HEK293 (cell line): ENCODE measurements around the gene SLC33A1.
"Not testable (repeated sequence)": the region's sequence is repeated elsewhere in the genome, so short reads cannot be mapped to it uniquely, and the experiment has no call there.

Experiments
- CTCF ChIA-PET: fragments of 350-600 bp; formaldehyde crosslinking; extraction: SDS; loops from one replicate; lab custom pipeline; 2021; ENCODE audit warnings: antibody characterized with exemption; lab: Yijun Ruan, JAX
- POLR2A ChIA-PET: fragments of 300-600 bp; formaldehyde crosslinking; extraction: SDS; loops from one replicate; lab custom pipeline; 2020; ENCODE audit warnings: antibody characterized with exemption, inconsistent platforms; lab: Yijun Ruan, JAX
- H3K27ac ChIP-seq: fragments of 200-500 bp; sonication (Bioruptor generic); 2 replicates; pipeline ENCODE4 v1.5.1; 2014; ENCODE audit warnings: low read depth, low read length, control low read depth, inconsistent platforms; ENCODE audit errors: extremely low read depth
- H3K36me3 ChIP-seq, 2 experiments: fragments of 200-500 bp in 1 of 2; sonication (Bioruptor generic) in 1 of 2; 1 replicate in 1 of 2; 2 replicates in 1 of 2; pipeline ENCODE4 v1.5.1; 2014 to 2017; ENCODE audit warnings: inconsistent platforms in 2 of 2, low read length in 2 of 2; ENCODE audit not compliant: control insufficient read depth in 2 of 2, insufficient read depth in 1 of 2
- H3K4me1 ChIP-seq: fragments of 200-500 bp; sonication (Bioruptor generic); 2 replicates; pipeline ENCODE4 v1.5.1; 2014; ENCODE audit warnings: mild to moderate bottlenecking, low read length, inconsistent platforms; ENCODE audit not compliant: control insufficient read depth, insufficient read depth
- H3K4me3 ChIP-seq: 2 replicates; pipeline ENCODE4 v1.5.1; 2011; ENCODE audit warnings: low read depth, mild to moderate bottlenecking, control low read depth, low read length, moderate library complexity
- H3K9me3 ChIP-seq: fragments of 200-500 bp; sonication (Bioruptor generic); 2 replicates; pipeline ENCODE4 v1.5.1; 2014; ENCODE audit warnings: low read depth, low read length, inconsistent platforms; ENCODE audit not compliant: control insufficient read depth, insufficient read depth
- BCL11A ChIP-seq: fragments of 450-650 bp; formaldehyde crosslinking; IDR thresholded peaks from 2 replicates; pipeline ENCODE4 v1.5.1; 2016; ENCODE audit warnings: low read depth, missing biosample characterization, missing genetic modification characterization
- BCL11B ChIP-seq: fragments of 450-650 bp; formaldehyde crosslinking; IDR thresholded peaks from 2 replicates; pipeline ENCODE4 v1.5.1; 2016; ENCODE audit warnings: low read depth, missing biosample characterization, missing genetic modification characterization
- FEZF1 ChIP-seq: fragments of 450-650 bp; formaldehyde crosslinking; IDR thresholded peaks from 2 replicates; pipeline ENCODE4 v1.5.1; 2016; ENCODE audit warnings: missing biosample characterization, missing genetic modification characterization
- GLI4 ChIP-seq: fragments of 450-650 bp; formaldehyde crosslinking; IDR thresholded peaks from 2 replicates; pipeline ENCODE4 v1.5.1; 2016; ENCODE audit warnings: missing biosample characterization, missing genetic modification characterization
- KLF10 ChIP-seq: fragments of 450-650 bp; IDR thresholded peaks from 2 replicates; pipeline ENCODE4 v1.5.1; 2018; ENCODE audit warnings: missing biosample characterization, mild to moderate bottlenecking, missing genetic modification characterization
- SETDB1 ChIP-seq: IDR thresholded peaks from one replicate; pipeline ENCODE4 v1.6.1; 2017; ENCODE audit warnings: mild to moderate bottlenecking, low read length, moderate library complexity, mixed read lengths; ENCODE audit not compliant: insufficient read length
- WT1 ChIP-seq: fragments of 450-650 bp; formaldehyde crosslinking; IDR thresholded peaks from 2 replicates; pipeline ENCODE4 v1.5.1; 2016; ENCODE audit warnings: missing biosample characterization, missing genetic modification characterization
- YY2 ChIP-seq: fragments of 450-650 bp; formaldehyde crosslinking; IDR thresholded peaks from 2 replicates; pipeline ENCODE4 v1.5.1; 2016; ENCODE audit warnings: missing biosample characterization, missing genetic modification characterization
- ZBTB7A ChIP-seq: fragments of 450-650 bp; formaldehyde crosslinking; IDR thresholded peaks from 2 replicates; pipeline ENCODE4 v1.5.1; 2016; ENCODE audit warnings: low read depth, missing biosample characterization, missing genetic modification characterization
- ZBTB8A ChIP-seq: fragments of 450-650 bp; formaldehyde crosslinking; IDR thresholded peaks from 2 replicates; pipeline ENCODE4 v1.5.1; 2016; ENCODE audit warnings: missing biosample characterization, missing genetic modification characterization
- ZEB2 ChIP-seq: fragments of 450-650 bp; formaldehyde crosslinking; IDR thresholded peaks from 2 replicates; pipeline ENCODE4 v1.5.1; 2016; ENCODE audit warnings: missing biosample characterization, missing genetic modification characterization
- ZNF239 ChIP-seq: fragments of 450-650 bp; formaldehyde crosslinking; IDR thresholded peaks from 2 replicates; pipeline ENCODE4 v1.5.1; 2016; ENCODE audit warnings: missing biosample characterization, missing genetic modification characterization
- ZNF404 ChIP-seq: fragments of 450-650 bp; formaldehyde crosslinking; IDR thresholded peaks from 2 replicates; pipeline ENCODE4 v1.5.1; 2017; ENCODE audit warnings: missing biosample characterization, missing genetic modification characterization
- ZNF530 ChIP-seq: fragments of 450-650 bp; formaldehyde crosslinking; IDR thresholded peaks from 2 replicates; pipeline ENCODE4 v1.5.1; 2016; ENCODE audit warnings: low read depth, missing biosample characterization, missing genetic modification characterization
- ZNF548 ChIP-seq: fragments of 450-650 bp; formaldehyde crosslinking; IDR thresholded peaks from 2 replicates; pipeline ENCODE4 v1.5.1; 2016; ENCODE audit warnings: missing biosample characterization, missing genetic modification characterization
- ZNF571 ChIP-seq: fragments of 450-650 bp; formaldehyde crosslinking; IDR thresholded peaks from 2 replicates; pipeline ENCODE4 v1.5.0; 2017; ENCODE audit warnings: missing biosample characterization, missing genetic modification characterization
- ZNF664 ChIP-seq: fragments of 450-650 bp; formaldehyde crosslinking; IDR thresholded peaks from 2 replicates; pipeline ENCODE4 v1.5.1; 2016; ENCODE audit warnings: missing biosample characterization, missing genetic modification characterization

The SLC33A1 gene

GRCh38 chr3:155847993-155848392, 6.2 kb downstream of the SLC33A1 start:
- Histone ChIP-seq H3K36me3 (peaks cover 0 to 12% of the 10 kb centered on the region in 2 experiments; a peak in 2 of 3 replicates), H3K9me3 (no peaks in the 10 kb centered on the region), H3K4me1 (no peaks in the 10 kb centered on the region), H3K27ac (no peak overlapping the region), H3K4me3 (no peak overlapping the region)
- CTCF ChIA-PET = no interaction called here
- POLR2A ChIA-PET = no interaction called here
- TF ChIP-seq ZBTB8A (tag by site-specific recombination) = no peak

GRCh38 chr3:155846119-155846518, 8.1 kb downstream of the SLC33A1 start:
- H3K4me3 ChIP-seq = no peak overlapping the region
- POLR2A ChIA-PET = interaction anchor here (0.7 kb wide), 1 partner anchor 102 kb away, joined by 4 read pairs; no protein-coding TSS in a partner anchor
- CTCF ChIA-PET = interaction anchor here (1.1 kb wide), 1 partner anchor 40 kb away, joined by 5 read pairs; the partner anchor contains the start of gene C3orf33
- TF ChIP-seq ZNF239 (tag by site-specific recombination) (no peak), ZNF664 (tag by site-specific recombination) (0 out of 2 replicates have a peak, but pooled peaks have one; percentile 29), ZNF530 (tag by site-specific recombination) (no peak)
- TF ChIP-seq, all 188 proteins: peak for 1
- H3K4me1 ChIP-seq = no peaks in the 10 kb centered on the region
- no peak overlapping the region for H3K27ac ChIP-seq
- peaks cover 0 to 8% of the 10 kb centered on the region in 2 experiments; a peak in 2 of 3 replicates for H3K36me3 ChIP-seq
- H3K9me3 ChIP-seq = no peaks in the 10 kb centered on the region

GRCh38 chr3:155843569-155843968, 10.7 kb downstream of the SLC33A1 start:
- Histone ChIP-seq H3K4me1 (no peaks in the 10 kb centered on the region), H3K36me3 (peaks cover 0 to 6% of the 10 kb centered on the region in 2 experiments; a peak in 2 of 3 replicates), H3K4me3 (no peak overlapping the region), H3K27ac (no peak overlapping the region), H3K9me3 (no peaks in the 10 kb centered on the region)
- CTCF ChIA-PET = no interaction called here
- POLR2A ChIA-PET = interaction anchor here (2.0 kb wide), 1 partner anchor 10 kb away, joined by 9 read pairs; the partner anchor contains the start of gene SLC33A1
- TF ChIP-seq ZNF548 (tag by site-specific recombination) (no peak), FEZF1 (no peak), ZEB2 (no peak), BCL11B (tag by site-specific recombination) (no peak)
- TF ChIP-seq, all 188 proteins: peak for 0

- ChIA-PET POLR2A (no interaction called here), CTCF (interaction anchor here (0.6 to 1.1 kb wide), 4 partner anchors 30 to 1035 kb away, joined by 3 to 7 read pairs (median 4); partner anchors contain the start of gene C3orf33)
- peaks cover 0 to 8% of the 10 kb centered on the region in 2 experiments; a peak in 2 of 3 replicates for H3K36me3 ChIP-seq
- no peaks in the 10 kb centered on the region for H3K4me1 ChIP-seq
- no peak overlapping the region for H3K27ac ChIP-seq
- TF ChIP-seq ZBTB7A (tag by site-specific recombination) (no peak), KLF10 (tag by site-specific recombination) (no peak), YY2 (tag by site-specific recombination) (no peak), SETDB1 (no peak), BCL11A (tag by site-specific recombination) (no peak), ZNF404 (tag by site-specific recombination) (no peak), ZNF571 (no peak), WT1 (tag by site-specific recombination) (no peak), GLI4 (no peak)
- H3K4me3 ChIP-seq = no peak overlapping the region
- H3K9me3 ChIP-seq = no peaks in the 10 kb centered on the region
Measured at GRCh38 chr3:155835341-155836071, 18.7 kb downstream of the SLC33A1 start.

- H3K9me3 ChIP-seq, H3K4me3 ChIP-seq, H3K4me1 ChIP-seq, H3K27ac ChIP-seq, POLR2A ChIA-PET: not testable (repeated sequence)
- peaks cover 0 to 27% of the 10 kb centered on the region in 2 experiments for H3K36me3 ChIP-seq
- CTCF ChIA-PET = interaction anchor here (1.1 kb wide), 1 partner anchor 22 kb away, joined by 3 read pairs; no protein-coding TSS in a partner anchor
Measured at GRCh38 chr3:155828490-155829098, 25.6 kb downstream of the SLC33A1 start.
